DND-41 (cell line): ENCODE measurements around the gene ALG9.

ENCODE experiments used
- ATAC-seq: fragments of 200-7000 bp; cut with Tn5 transposase; 3 replicates; pipeline ENCODE4 v1.9.1; 2021; ENCODE audit warnings: low read depth; ENCODE audit not compliant: insufficient read depth
- DNase-seq: peaks from one replicate; pipeline ENCODE4 v3.0.0-alpha.2; 2020
- H2AFZ ChIP-seq: 2 replicates; pipeline ENCODE4 v1.6.0; 2012; ENCODE audit warnings: low read depth, low read length
- H3K27ac ChIP-seq: 2 replicates; pipeline ENCODE4 v1.5.1; 2012; ENCODE audit warnings: low read length, inconsistent platforms
- H3K27me3 ChIP-seq: fragments of 200-600 bp; sonication (generic); 2 replicates; pipeline ENCODE4 v1.6.0; 2012; ENCODE audit warnings: low read length, mild to moderate bottlenecking, inconsistent platforms; ENCODE audit not compliant: insufficient read depth, poor library complexity
- H3K36me3 ChIP-seq: 2 replicates; pipeline ENCODE4 v1.5.1; 2012; ENCODE audit warnings: low read length, inconsistent platforms; ENCODE audit not compliant: insufficient read depth
- H3K4me1 ChIP-seq: 2 replicates; pipeline ENCODE4 v1.5.1; 2012; ENCODE audit warnings: mild to moderate bottlenecking, low read length; ENCODE audit not compliant: insufficient read depth
- H3K4me2 ChIP-seq: 2 replicates; pipeline ENCODE4 v1.6.0; 2012; ENCODE audit warnings: mild to moderate bottlenecking, moderate library complexity, low read length, inconsistent platforms; ENCODE audit not compliant: insufficient read depth
- H3K4me3 ChIP-seq, 2 experiments: fragments of 200-600 bp in 1 of 2; shearing (Covaris generic) in 1 of 2; 2 replicates each; pipeline ENCODE4 v1.5.1; 2012 to 2016; ENCODE audit warnings: inconsistent platforms in 2 of 2, low read length in 2 of 2, mild to moderate bottlenecking in 2 of 2, low read depth in 1 of 2, moderate library complexity in 1 of 2
- H3K79me2 ChIP-seq: 2 replicates; pipeline ENCODE4 v1.6.0; 2012; ENCODE audit warnings: low read length, inconsistent platforms; ENCODE audit not compliant: insufficient read depth
- H3K9ac ChIP-seq: 2 replicates; pipeline ENCODE4 v1.6.0; 2012; ENCODE audit warnings: low read depth, mild to moderate bottlenecking, inconsistent platforms, low read length, moderate library complexity
- H3K9me3 ChIP-seq: 2 replicates; pipeline ENCODE4 v1.5.1; 2012; ENCODE audit warnings: low read length, moderate library complexity, mild to moderate bottlenecking, inconsistent platforms; ENCODE audit not compliant: insufficient read depth, severe bottlenecking
- H4K20me1 ChIP-seq: 2 replicates; pipeline ENCODE4 v1.6.0; 2012; ENCODE audit warnings: low read length; ENCODE audit not compliant: insufficient read depth
- CTCF ChIP-seq: IDR thresholded peaks from 2 replicates; pipeline ENCODE4 v1.5.1; 2012; ENCODE audit warnings: borderline replicate concordance, low read length, moderate library complexity, mild to moderate bottlenecking; ENCODE audit not compliant: poor library complexity, severe bottlenecking; ENCODE audit errors: extremely low read depth
- EZH2 ChIP-seq: IDR thresholded peaks from 3 replicates; pipeline ENCODE4 v1.6.1; 2012; ENCODE audit warnings: borderline replicate concordance, low read depth, mild to moderate bottlenecking, moderate library complexity, low read length, inconsistent platforms; ENCODE audit not compliant: severe bottlenecking

ALG9 gene

DNA sequence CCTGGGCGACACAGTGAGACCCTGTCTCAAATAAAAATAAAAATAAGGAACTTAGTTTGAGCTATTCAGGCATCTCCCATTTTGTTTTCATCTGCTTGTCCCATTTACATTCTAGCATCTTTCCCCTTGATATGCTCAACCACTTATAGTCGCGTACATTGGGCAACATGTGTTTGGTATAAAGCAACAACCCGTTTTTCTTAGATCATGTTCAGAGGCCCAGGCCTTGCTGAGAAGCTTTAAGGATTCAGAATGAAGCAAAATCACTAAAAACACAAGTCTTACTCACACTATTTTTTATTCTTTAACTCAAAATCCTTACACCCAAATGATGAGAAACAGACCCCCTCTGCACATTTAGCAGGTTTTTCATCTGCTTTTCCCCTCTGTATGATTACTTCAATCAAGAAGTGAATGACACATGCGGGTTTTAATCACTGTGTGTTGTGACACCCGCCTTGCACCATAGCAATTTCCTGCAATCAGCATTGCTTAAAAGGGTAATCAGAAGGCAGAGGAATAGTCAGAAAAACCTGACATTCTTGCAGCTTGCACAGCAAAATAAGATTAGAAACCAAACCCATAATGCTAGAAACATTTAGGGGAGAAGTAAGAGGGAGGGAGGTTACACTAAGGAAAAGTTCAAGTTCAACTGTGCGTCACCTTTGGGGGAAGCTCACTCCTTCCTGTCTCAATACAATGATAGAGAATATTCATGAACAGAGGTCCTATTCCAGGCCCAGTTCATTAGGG lies 25.9 kb downstream of the ALG9 start:
- Histone ChIP-seq H3K9me3 (no peaks in the 10 kb centered on the region), H3K79me2 (no peaks in the 10 kb centered on the region), H3K4me1 (0 out of 2 replicates have a peak, but pooled peaks cover 2% of the 10 kb centered on the region), H3K27me3 (no peaks in the 10 kb centered on the region), H3K4me2 (no peak overlapping the region), H3K9ac (no peak overlapping the region), H4K20me1 (no peaks in the 10 kb centered on the region), H3K4me3 (no peak overlapping the region), H3K36me3 (peaks cover 45% of the 10 kb centered on the region; the same call in 1 of the 2 replicates), H2AFZ (no peak overlapping the region), H3K27ac (no peak overlapping the region)
- no peak for ATAC-seq
- no peak for DNase-seq
- TF ChIP-seq CTCF (no peak), EZH2 (no peak)

DNA sequence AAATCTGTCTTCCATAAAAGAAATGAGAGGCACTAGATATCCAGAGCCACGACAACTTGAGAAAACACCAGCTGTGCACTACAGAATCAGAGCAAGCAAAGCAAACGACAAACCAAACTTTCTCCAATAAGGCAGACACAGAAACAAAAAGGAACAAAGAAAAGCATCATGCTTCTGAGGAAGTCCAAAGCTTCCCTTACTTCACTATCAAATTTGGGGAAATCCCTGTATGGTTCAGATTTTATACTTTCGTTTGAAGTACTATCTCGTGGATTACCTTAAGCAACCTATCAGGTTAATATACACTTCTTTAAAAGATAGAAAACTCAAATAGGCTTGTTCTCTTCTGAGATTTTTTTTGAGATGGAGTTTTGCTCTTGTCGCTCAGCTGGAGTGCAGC lies 27.7 kb downstream of the ALG9 start:
- H3K27ac ChIP-seq = no peak overlapping the region
- H3K4me2 ChIP-seq = no peak overlapping the region
- H3K4me1 ChIP-seq = 0 out of 2 replicates have a peak, but pooled peaks cover 2% of the 10 kb centered on the region
- peaks cover 42% of the 10 kb centered on the region; the same call in 1 of the 2 replicates for H3K36me3 ChIP-seq
- TF ChIP-seq CTCF = no peak
- TF ChIP-seq EZH2 = no peak
- H3K9ac ChIP-seq = no peak overlapping the region
- ATAC-seq (no peak), DNase-seq (no peak)
- no peaks in the 10 kb centered on the region for H3K9me3 ChIP-seq
- H3K4me3 ChIP-seq = no peak overlapping the region
- no peaks in the 10 kb centered on the region for H3K79me2 ChIP-seq
- H3K27me3 ChIP-seq = no peaks in the 10 kb centered on the region
- no peak overlapping the region for H2AFZ ChIP-seq
- H4K20me1 ChIP-seq = no peaks in the 10 kb centered on the region

DNA sequence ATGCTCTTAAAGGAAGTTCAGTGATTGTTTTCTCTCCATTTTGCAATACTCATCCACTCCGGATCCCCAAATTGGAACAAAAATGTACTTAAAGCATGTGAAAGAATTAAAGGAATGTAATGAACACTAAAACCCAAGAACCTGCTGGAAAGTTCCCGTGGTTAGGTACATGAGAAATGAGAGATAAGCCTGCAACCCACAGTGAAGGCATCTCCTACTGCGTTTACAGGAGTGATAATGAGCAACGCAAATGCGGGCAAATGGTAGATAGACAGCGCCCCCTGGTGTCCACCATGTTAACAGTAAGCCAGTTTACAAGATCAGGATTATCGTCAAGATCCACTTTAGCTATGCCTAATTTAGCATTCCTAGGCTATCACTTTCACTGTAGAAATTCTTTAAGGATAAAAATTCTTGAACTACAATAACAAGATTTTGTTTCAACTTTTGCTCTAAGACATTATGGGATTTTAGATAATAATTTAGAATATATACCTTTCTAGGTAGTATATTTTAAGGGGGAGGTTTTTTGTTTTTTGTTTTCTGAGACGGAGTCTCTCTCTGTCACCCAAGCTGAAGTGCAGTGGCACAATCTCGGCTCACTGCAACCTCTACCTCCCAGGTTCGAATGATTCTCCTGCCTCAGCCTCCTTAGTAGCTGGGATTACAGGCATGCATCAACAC lies 29.9 kb downstream of the ALG9 start:
- Histone ChIP-seq H2AFZ (no peak overlapping the region), H3K27me3 (no peaks in the 10 kb centered on the region), H3K79me2 (no peaks in the 10 kb centered on the region), H3K9ac (no peak overlapping the region), H3K4me2 (no peak overlapping the region), H3K4me1 (0 out of 2 replicates have a peak, but pooled peaks cover 2% of the 10 kb centered on the region), H3K27ac (no peak overlapping the region), H3K36me3 (peaks cover 47% of the 10 kb centered on the region; the same call in 1 of the 2 replicates), H3K9me3 (no peaks in the 10 kb centered on the region), H3K4me3 (no peak overlapping the region), H4K20me1 (no peaks in the 10 kb centered on the region)
- ATAC-seq = peak; percentile 99
- peak; percentile 83 for DNase-seq
- TF ChIP-seq CTCF = peak; percentile 95
- no peak for TF ChIP-seq EZH2
